Astrocyte (in vitro differentiated cells and primary cell): ENCODE measurements around the gene KLRC4. TPM values are rescaled to one million over a fixed set of nuclear protein-coding genes. Genes with fewer than 3 reads are reported as not detected.

Experiments
- DNase-seq: peaks from one replicate; pipeline ENCODE4 v3.0.0-alpha.2; 2010; ENCODE audit warnings: low read depth
- FAIRE-seq: peaks from 2 replicates; lab custom pipeline; 2011; peaks lifted over from hg19 to GRCh38; lab: Jason Lieb, UNC
- H2AFZ ChIP-seq: 2 replicates; pipeline ENCODE4 v1.6.0; 2012; ENCODE audit warnings: low read depth, low read length, inconsistent platforms
- H3K27ac ChIP-seq: 2 replicates; pipeline ENCODE4 v1.5.1; 2011; ENCODE audit warnings: low read depth, low read length, inconsistent platforms
- H3K27me3 ChIP-seq: 2 replicates; pipeline ENCODE4 v1.6.0; 2011; ENCODE audit warnings: low read length, inconsistent platforms; ENCODE audit not compliant: insufficient read depth
- H3K36me3 ChIP-seq: 2 replicates; pipeline ENCODE4 v1.5.1; 2011; ENCODE audit warnings: low read length, inconsistent platforms; ENCODE audit not compliant: insufficient read depth
- H3K4me1 ChIP-seq: 2 replicates; pipeline ENCODE4 v1.5.1; 2011; ENCODE audit warnings: low read length, inconsistent platforms; ENCODE audit not compliant: insufficient read depth
- H3K4me2 ChIP-seq: 2 replicates; pipeline ENCODE4 v1.6.0; 2012; ENCODE audit warnings: low read length, inconsistent platforms
- H3K4me3 ChIP-seq: 2 replicates; pipeline ENCODE4 v1.5.1; 2011; ENCODE audit warnings: low read depth, mild to moderate bottlenecking, low read length, inconsistent platforms; ENCODE audit not compliant: insufficient read depth
- H3K79me2 ChIP-seq: 2 replicates; pipeline ENCODE4 v1.6.0; 2012; ENCODE audit warnings: mild to moderate bottlenecking, low read length, inconsistent platforms; ENCODE audit not compliant: insufficient read depth
- H3K9ac ChIP-seq: 2 replicates; pipeline ENCODE4 v1.6.0; 2012; ENCODE audit warnings: mild to moderate bottlenecking, low read length, inconsistent platforms
- H3K9me3 ChIP-seq: 2 replicates; pipeline ENCODE4 v1.5.1; 2012; ENCODE audit warnings: low read depth, mild to moderate bottlenecking, low read length, inconsistent platforms; ENCODE audit not compliant: insufficient read depth
- H4K20me1 ChIP-seq: 2 replicates; pipeline ENCODE4 v1.6.0; 2012; ENCODE audit warnings: low read length, inconsistent platforms; ENCODE audit not compliant: insufficient read depth
- H3K27ac Mint-ChIP-seq: one replicate; pipeline ENCODE4 v1.8.0; 2021; ENCODE audit warnings: mild to moderate bottlenecking, mixed read lengths; ENCODE audit not compliant: unreplicated experiment
- H3K27me3 Mint-ChIP-seq: one replicate; pipeline ENCODE4 v1.8.0; 2021; ENCODE audit warnings: low read depth, mixed read lengths; ENCODE audit not compliant: unreplicated experiment
- H3K36me3 Mint-ChIP-seq: one replicate; pipeline ENCODE4 v1.8.0; 2021; ENCODE audit warnings: low read depth, mixed read lengths; ENCODE audit not compliant: unreplicated experiment
- H3K4me1 Mint-ChIP-seq: one replicate; pipeline ENCODE4 v1.8.0; 2021; ENCODE audit warnings: low read depth, mixed read lengths; ENCODE audit not compliant: unreplicated experiment
- H3K4me3 Mint-ChIP-seq: one replicate; pipeline ENCODE4 v1.8.0; 2021; ENCODE audit warnings: mild to moderate bottlenecking, moderate library complexity, mixed read lengths; ENCODE audit not compliant: unreplicated experiment
- H3K9me3 Mint-ChIP-seq: one replicate; pipeline ENCODE4 v1.8.0; 2021; ENCODE audit warnings: mild to moderate bottlenecking, mixed read lengths; ENCODE audit not compliant: unreplicated experiment
- EZH2 ChIP-seq: IDR thresholded peaks from 2 replicates; pipeline ENCODE4 v1.6.1; 2012; ENCODE audit warnings: mild to moderate bottlenecking, low read length, inconsistent platforms; ENCODE audit not compliant: insufficient read depth
- total RNA-seq: library from RNA; stranded (reverse); gene quantifications from 2 replicates; pipeline ENCODE4 v1.2.1, GENCODE V29; 2021
- TF ChIP-seq, protein P1 (sequence below): IDR thresholded peaks from 2 replicates; pipeline ENCODE4 v1.5.1; 2011; ENCODE audit warnings: low read depth, mild to moderate bottlenecking, inconsistent platforms, low read length, moderate library complexity; ENCODE audit not compliant: insufficient read depth

The KLRC4 gene
- total RNA-seq, 1 donor from 2014 or later, result 0.70 TPM

DNA sequence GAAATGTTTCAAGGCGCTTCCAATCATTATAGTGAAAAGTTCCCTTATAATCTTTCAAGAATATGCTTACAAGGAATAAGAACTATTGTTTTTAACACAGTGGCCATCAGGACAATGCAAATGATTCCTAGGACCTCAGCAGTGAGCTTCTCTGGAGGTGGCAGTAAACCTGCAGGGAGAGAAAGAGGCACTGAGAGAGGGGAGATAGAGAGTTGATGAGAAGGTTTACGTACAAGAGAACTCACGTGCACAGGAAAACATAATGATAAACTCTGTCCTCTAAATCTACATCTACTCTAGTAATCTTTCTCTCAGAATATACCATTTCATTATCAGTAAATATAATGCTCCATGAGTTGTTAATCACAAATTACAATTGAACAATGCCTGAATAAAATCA is 715 bp downstream of the KLRC4 start:
- Histone ChIP-seq H3K9me3 (no peaks in the 10 kb centered on the region), H3K79me2 (no peaks in the 10 kb centered on the region), H3K9ac (no peak overlapping the region), H3K4me2 (no peak overlapping the region), H4K20me1 (no peaks in the 10 kb centered on the region), H3K27me3 (no peaks in the 10 kb centered on the region), H3K27ac (no peak overlapping the region), H2AFZ (no peak overlapping the region), H3K4me1 (no peaks in the 10 kb centered on the region), H3K36me3 (no peaks in the 10 kb centered on the region), H3K4me3 (no peak overlapping the region)
- Mint-ChIP-seq H3K27ac (no peak overlapping the region), H3K4me3 (no peak overlapping the region), H3K27me3 (no peaks in the 10 kb centered on the region), H3K9me3 (no peaks in the 10 kb centered on the region), H3K4me1 (peaks cover 5% of the 10 kb centered on the region), H3K36me3 (no peaks in the 10 kb centered on the region)
- FAIRE-seq (no peak), DNase-seq (no peak)
- TF ChIP-seq, protein P1, sequence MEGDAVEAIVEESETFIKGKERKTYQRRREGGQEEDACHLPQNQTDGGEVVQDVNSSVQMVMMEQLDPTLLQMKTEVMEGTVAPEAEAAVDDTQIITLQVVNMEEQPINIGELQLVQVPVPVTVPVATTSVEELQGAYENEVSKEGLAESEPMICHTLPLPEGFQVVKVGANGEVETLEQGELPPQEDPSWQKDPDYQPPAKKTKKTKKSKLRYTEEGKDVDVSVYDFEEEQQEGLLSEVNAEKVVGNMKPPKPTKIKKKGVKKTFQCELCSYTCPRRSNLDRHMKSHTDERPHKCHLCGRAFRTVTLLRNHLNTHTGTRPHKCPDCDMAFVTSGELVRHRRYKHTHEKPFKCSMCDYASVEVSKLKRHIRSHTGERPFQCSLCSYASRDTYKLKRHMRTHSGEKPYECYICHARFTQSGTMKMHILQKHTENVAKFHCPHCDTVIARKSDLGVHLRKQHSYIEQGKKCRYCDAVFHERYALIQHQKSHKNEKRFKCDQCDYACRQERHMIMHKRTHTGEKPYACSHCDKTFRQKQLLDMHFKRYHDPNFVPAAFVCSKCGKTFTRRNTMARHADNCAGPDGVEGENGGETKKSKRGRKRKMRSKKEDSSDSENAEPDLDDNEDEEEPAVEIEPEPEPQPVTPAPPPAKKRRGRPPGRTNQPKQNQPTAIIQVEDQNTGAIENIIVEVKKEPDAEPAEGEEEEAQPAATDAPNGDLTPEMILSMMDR, result no peak
- no peak for TF ChIP-seq EZH2

DNA sequence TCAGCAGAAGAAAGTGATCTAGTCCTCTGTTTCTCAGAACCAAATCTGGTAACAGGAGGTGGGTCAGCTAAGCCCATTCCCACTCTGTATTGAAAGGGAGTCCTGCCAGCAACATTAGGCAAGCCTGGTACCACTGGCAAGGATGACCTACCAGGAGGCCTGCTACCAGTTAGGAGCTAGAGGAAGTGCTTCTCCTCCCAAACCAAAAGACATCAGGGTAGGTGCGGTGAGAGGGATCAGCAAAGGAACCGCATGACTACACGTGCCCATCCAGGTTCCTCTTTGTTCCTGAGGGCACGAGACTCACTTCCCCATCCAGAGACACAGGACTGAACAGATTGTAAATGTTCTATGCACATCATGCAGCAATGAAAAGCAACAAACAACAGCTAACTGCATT is 2.8 kb downstream of the KLRC4 start:
- no peaks in the 10 kb centered on the region for H4K20me1 ChIP-seq
- H3K27ac ChIP-seq, result no peak overlapping the region
- H3K36me3 ChIP-seq, result no peaks in the 10 kb centered on the region
- FAIRE-seq (no peak), DNase-seq (no peak)
- TF ChIP-seq EZH2, result no peak
- TF ChIP-seq, protein P1, result no peak
- Mint-ChIP-seq H3K4me3 (no peak overlapping the region), H3K36me3 (no peaks in the 10 kb centered on the region), H3K27me3 (no peaks in the 10 kb centered on the region), H3K4me1 (peaks cover 5% of the 10 kb centered on the region), H3K27ac (no peak overlapping the region), H3K9me3 (no peaks in the 10 kb centered on the region)
- no peaks in the 10 kb centered on the region for H3K27me3 ChIP-seq
- no peaks in the 10 kb centered on the region for H3K79me2 ChIP-seq
- H3K9ac ChIP-seq, result no peak overlapping the region
- no peaks in the 10 kb centered on the region for H3K4me1 ChIP-seq
- no peaks in the 10 kb centered on the region for H3K9me3 ChIP-seq
- no peak overlapping the region for H3K4me2 ChIP-seq
- no peak overlapping the region for H3K4me3 ChIP-seq
- no peak overlapping the region for H2AFZ ChIP-seq

DNA sequence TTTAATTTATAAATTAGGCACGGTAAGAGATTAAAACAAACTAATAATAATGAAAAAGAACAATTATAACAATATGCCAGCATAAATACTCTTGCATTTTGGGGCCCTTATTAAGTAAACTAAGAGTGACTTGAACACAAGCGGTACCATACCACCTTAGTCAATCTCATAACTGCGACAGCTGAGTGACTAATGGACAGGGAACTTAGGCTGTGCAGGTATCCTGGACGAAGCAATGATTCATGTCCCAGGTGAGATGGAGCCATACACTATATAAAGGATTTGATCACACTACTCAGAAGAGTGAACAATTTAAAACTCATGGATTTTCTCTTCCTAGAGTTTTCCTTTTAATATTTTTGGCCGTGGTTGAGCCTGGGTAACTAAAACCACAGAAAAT is 4.3 kb downstream of the KLRC4 start:
- H3K36me3 Mint-ChIP-seq, result no peaks in the 10 kb centered on the region
- FAIRE-seq (no peak), DNase-seq (no peak)
- H3K9ac ChIP-seq, result no peak overlapping the region
- H3K4me1 Mint-ChIP-seq, result peaks cover 5% of the 10 kb centered on the region
- no peaks in the 10 kb centered on the region for H3K79me2 ChIP-seq
- H3K9me3 Mint-ChIP-seq, result no peaks in the 10 kb centered on the region
- no peaks in the 10 kb centered on the region for H3K27me3 ChIP-seq
- no peak overlapping the region for H3K4me2 ChIP-seq
- no peak overlapping the region for H3K4me3 ChIP-seq
- H2AFZ ChIP-seq, result no peak overlapping the region
- no peak overlapping the region for H3K27ac Mint-ChIP-seq
- no peak overlapping the region for H3K27ac ChIP-seq
- H3K27me3 Mint-ChIP-seq, result no peaks in the 10 kb centered on the region
- no peak overlapping the region for H3K4me3 Mint-ChIP-seq
- TF ChIP-seq, protein P1, result no peak
- TF ChIP-seq EZH2, result no peak
- H3K9me3 ChIP-seq, result no peaks in the 10 kb centered on the region
- H4K20me1 ChIP-seq, result no peaks in the 10 kb centered on the region
- H3K36me3 ChIP-seq, result no peaks in the 10 kb centered on the region
- H3K4me1 ChIP-seq, result no peaks in the 10 kb centered on the region
